Liver (tissue), 9 donors: Measurements from ENCODE around the gene C11orf98. TPM values are rescaled to one million over a fixed set of nuclear protein-coding genes. Genes with fewer than 3 reads are reported as not detected.
A peak's percentile ranks its signal among the peaks of the same experiment; 100 is the strongest.
"Not testable (repeated sequence)": the region's sequence is repeated elsewhere in the genome, so short reads cannot be mapped to it uniquely, and the experiment has no call there.

Experiments
- DNase-seq: peaks from one replicate; pipeline ENCODE4 v3.0.0-alpha.2; 2017; ENCODE audit warnings: low spot score
- H3K27ac ChIP-seq, 2 donors: one replicate each; pipeline ENCODE4 v1.7.0; 2013; ENCODE audit warnings: inconsistent platforms in 2 of 2, low read length in 2 of 2, control low read depth in 1 of 2, low read depth in 1 of 2, mild to moderate bottlenecking in 1 of 2
- H3K27me3 ChIP-seq, 4 donors: one replicate each; pipeline versions ENCODE4 v1.6.1 to v1.7.0; 2013; ENCODE audit warnings: low read length in 3 of 4, inconsistent platforms in 1 of 4, mild to moderate bottlenecking in 1 of 4, moderate library complexity in 1 of 4; ENCODE audit not compliant: control insufficient read depth in 4 of 4, insufficient read depth in 4 of 4
- H3K36me3 ChIP-seq, 4 donors: one replicate each; pipeline versions ENCODE4 v1.6.1 to v1.7.0; 2013; ENCODE audit warnings: low read length in 3 of 4, mild to moderate bottlenecking in 3 of 4, low read depth in 1 of 4, moderate library complexity in 1 of 4; ENCODE audit not compliant: control insufficient read depth in 4 of 4, insufficient read depth in 3 of 4
- H3K4me1 ChIP-seq, 4 donors: one replicate each; pipeline versions ENCODE4 v1.6.1 to v1.7.0; 2013; ENCODE audit warnings: low read length in 3 of 4, mild to moderate bottlenecking in 3 of 4, moderate library complexity in 1 of 4; ENCODE audit not compliant: control insufficient read depth in 4 of 4, insufficient read depth in 4 of 4
- H3K4me3 ChIP-seq, 3 donors: one replicate each; pipeline versions ENCODE4 v1.6.1 to v1.7.0; 2013; ENCODE audit warnings: low read length in 3 of 3, control low read depth in 1 of 3, low read depth in 1 of 3, mild to moderate bottlenecking in 1 of 3
- H3K9ac ChIP-seq, 2 donors: one replicate each; pipeline ENCODE4 v1.7.0; 2013; ENCODE audit warnings: low read length in 2 of 2, mild to moderate bottlenecking in 2 of 2, moderate library complexity in 2 of 2, control low read depth in 1 of 2, low read depth in 1 of 2
- H3K9me3 ChIP-seq, 4 donors: one replicate each; pipeline versions ENCODE4 v1.6.1 to v1.7.0; 2013; ENCODE audit warnings: low read length in 3 of 4; ENCODE audit not compliant: control insufficient read depth in 4 of 4
- ATF3 ChIP-seq: IDR thresholded peaks from 2 replicates; pipeline ENCODE4 v1.6.1; 2016; ENCODE audit warnings: antibody characterized with exemption
- EGR1 ChIP-seq, 2 donors: IDR thresholded peaks; 2 replicates each; pipeline ENCODE4 v1.6.1; 2016 to 2018; ENCODE audit warnings: antibody characterized with exemption in 2 of 2, low read depth in 2 of 2
- FOXA2 ChIP-seq: IDR thresholded peaks from 2 replicates; pipeline ENCODE4 v1.6.1; 2016; ENCODE audit warnings: antibody characterized with exemption
- GABPA ChIP-seq, 2 donors: IDR thresholded peaks in 1 of 2; conservative IDR thresholded peaks in 1 of 2; 2 replicates each; pipeline ENCODE4 v1.6.1; 2016; ENCODE audit warnings: antibody characterized with exemption in 2 of 2, mild to moderate bottlenecking in 1 of 2, moderate library complexity in 1 of 2
- HNF4A ChIP-seq, 2 donors: conservative IDR thresholded peaks; 2 replicates each; pipeline ENCODE4 v1.6.1; 2016; ENCODE audit warnings: antibody characterized with exemption in 2 of 2, mild to moderate bottlenecking in 2 of 2
- HNF4G ChIP-seq: IDR thresholded peaks from 2 replicates; pipeline ENCODE4 v1.6.1; 2016; ENCODE audit warnings: antibody characterized with exemption
- JUND ChIP-seq, 2 donors: IDR thresholded peaks; 2 replicates each; pipeline ENCODE4 v1.6.1; 2016; ENCODE audit warnings: antibody characterized with exemption in 2 of 2
- NR2F2 ChIP-seq: IDR thresholded peaks from 2 replicates; pipeline ENCODE4 v1.6.1; 2016; ENCODE audit warnings: antibody characterized with exemption
- RAD21 ChIP-seq, 2 donors: IDR thresholded peaks; 2 replicates each; pipeline ENCODE4 v1.6.1; 2016; ENCODE audit warnings: antibody characterized with exemption in 2 of 2, mild to moderate bottlenecking in 2 of 2
- REST ChIP-seq: IDR thresholded peaks from 2 replicates; pipeline ENCODE4 v1.6.1; 2016; ENCODE audit warnings: antibody characterized with exemption, mild to moderate bottlenecking
- SP1 ChIP-seq: IDR thresholded peaks from 2 replicates; pipeline ENCODE4 v1.6.1; 2018; ENCODE audit warnings: antibody characterized with exemption, mild to moderate bottlenecking
- YY1 ChIP-seq: IDR thresholded peaks from 2 replicates; pipeline ENCODE4 v1.6.1; 2016; ENCODE audit warnings: antibody characterized with exemption, mild to moderate bottlenecking
- ZBTB33 ChIP-seq: IDR thresholded peaks from 2 replicates; pipeline ENCODE4 v1.6.1; 2016; ENCODE audit warnings: antibody characterized with exemption
- WGBS: extraction: QIAGEN DNeasy Blood & Tissue Kit; methylation state at CpG from one replicate; pipeline ENCODE4 v1.1.7; 2013; 5-methylcytosine and 5-hydroxymethylcytosine counted together
- polyA plus RNA-seq, 2 donors: library from polyadenylated mRNA; stranded (reverse) in 1 of 2; unstranded in 1 of 2; fragments of 200-250 nt in 1 of 2; fragments of >200 nt in 1 of 2; fragmentation: Nextera tagmentation in 1 of 2; extraction: Ambion mirVana in 1 of 2; gene quantifications; one replicate each; pipeline versions ENCODE4 v1.2.1 to v1.2.3, GENCODE V29; 2013 to 2015
- total RNA-seq, 2 donors: library from RNA; depleted of rRNA; stranded (reverse); fragments of >200 nt; gene quantifications; one replicate each; pipeline ENCODE4 v1.2.3, GENCODE V29; 2014
- donor health status: healthy.
- donor health status: healthy.
- donor health status: healthy.
- donor health status: healthy.
- donor health status: healthy.

C11orf98 gene
- total and polyA plus RNA-seq, 4 donors, result 16.5 to 49.9 (median 30.7) TPM

DNA sequence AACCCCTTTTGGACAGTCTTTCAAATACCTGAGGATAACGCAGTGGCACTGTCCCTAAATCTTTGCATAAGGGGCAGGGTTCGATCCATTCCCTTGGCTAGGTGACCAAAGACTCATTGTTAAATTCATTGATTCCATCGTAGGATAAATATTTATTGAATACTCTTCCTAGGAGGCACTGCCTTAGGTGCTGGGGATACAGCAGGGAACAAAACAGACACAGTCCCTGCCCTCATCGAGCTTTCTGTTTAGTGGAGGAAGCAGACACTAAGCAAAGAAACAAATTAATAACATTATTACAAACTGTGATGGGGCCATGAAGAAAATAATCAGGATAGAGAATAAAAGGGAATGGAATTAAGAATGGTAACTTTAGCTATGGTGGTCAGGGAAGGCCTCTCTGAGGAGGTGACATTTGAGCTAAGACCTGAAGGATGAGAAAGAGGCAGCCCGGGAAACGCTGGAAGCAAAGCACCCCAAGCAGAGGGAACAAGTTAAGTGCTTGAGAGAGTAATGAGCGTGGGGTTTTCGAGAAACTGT, 43.9 kb downstream of the C11orf98 start:
- peak overlapping the region; percentile 68 to 89 (median 74) for H3K4me3 ChIP-seq
- no peaks in the 10 kb centered on the region for H3K27me3 ChIP-seq
- H3K9me3 ChIP-seq, result no peaks in the 10 kb centered on the region
- WGBS, result 28% methylated on average over 8 of the region's 8 CpGs
- DNase-seq, result no peak
- H3K9ac ChIP-seq, result peak overlapping the region; percentile 33 to 77
- no peak for TF ChIP-seq FOXA2
- no peak for TF ChIP-seq HNF4G
- TF ChIP-seq SP1, result no peak
- TF ChIP-seq HNF4A (conservative IDR thresholded peaks at IDR 0.05), result no peak
- TF ChIP-seq EGR1 (IDR thresholded peaks at IDR 0.05; ENCODE audit: low read depth in 2 of 2), result no peak
- TF ChIP-seq ZBTB33, result no peak
- TF ChIP-seq GABPA (IDR thresholded peaks at IDR 0.05 in 1 of 2, conservative IDR thresholded peaks at IDR 0.05 in 1 of 2), result no peak
- peaks cover 4 to 17% (median 10%) of the 10 kb centered on the region in 4 donors for H3K4me1 ChIP-seq
- H3K27ac ChIP-seq, result peak overlapping the region; percentile 80 to 96
- H3K36me3 ChIP-seq, result peaks cover 0 to 21% (median 12%) of the 10 kb centered on the region in 4 donors

GRCh38 chr11:62616957-62617356, 48.1 kb downstream of the C11orf98 start:
- H3K27me3 ChIP-seq, H3K4me3 ChIP-seq, H3K9me3 ChIP-seq, H3K9ac ChIP-seq, H3K27ac ChIP-seq, DNase-seq: not testable (repeated sequence)
- Histone ChIP-seq H3K36me3 (peaks cover 0 to 15% (median 2%) of the 10 kb centered on the region in 4 donors), H3K4me1 (peaks cover 7 to 28% (median 17%) of the 10 kb centered on the region in 4 donors)
- WGBS, result 97% methylated on average over 14 of the region's 14 CpGs

- H3K9ac ChIP-seq, result no peak overlapping the region
- 94% methylated on average over 7 of the region's 7 CpGs for WGBS
- H3K9me3 ChIP-seq, result no peaks in the 10 kb centered on the region
- DNase-seq, result no peak
- H3K27ac ChIP-seq, result no peak overlapping the region
- peaks cover 0 to 15% (median 2%) of the 10 kb centered on the region in 4 donors for H3K36me3 ChIP-seq
- H3K27me3 ChIP-seq, result no peaks in the 10 kb centered on the region
- H3K4me1 ChIP-seq, result peaks cover 7 to 30% (median 19%) of the 10 kb centered on the region in 4 donors
- TF ChIP-seq ATF3 (no peak), NR2F2 (no peak), JUND (IDR thresholded peaks at IDR 0.05) (no peak), REST (no peak), RAD21 (IDR thresholded peaks at IDR 0.05) (no peak), HNF4G (no peak), EGR1 (IDR thresholded peaks at IDR 0.05; ENCODE audit: low read depth in 2 of 2) (no peak), YY1 (no peak), HNF4A (conservative IDR thresholded peaks at IDR 0.05) (no peak), SP1 (no peak), ZBTB33 (no peak), GABPA (IDR thresholded peaks at IDR 0.05 in 1 of 2, conservative IDR thresholded peaks at IDR 0.05 in 1 of 2) (no peak)
- H3K4me3 ChIP-seq, result no peak overlapping the region
These were observed 49.5 kb downstream of the C11orf98 start for GRCh38 chr11:62615521-62615920.
